OCI-LY3 (cell line): ENCODE measurements around the gene ST6GALNAC6.

Experiments used
- H2AFZ ChIP-seq: fragments of 200-600, 300-600 bp; shearing (Covaris generic); 2 replicates; pipeline ENCODE4 v1.6.0; 2014; ENCODE audit warnings: antibody characterized with exemption, low read depth, low read length
- H3K27ac ChIP-seq: fragments of 200-600, 300-600 bp; sonication (generic); 2 replicates; pipeline ENCODE4 v1.5.1; 2014; ENCODE audit warnings: mild to moderate bottlenecking, low read length, moderate library complexity, mixed read lengths
- H3K27me3 ChIP-seq: fragments of 200-600, 300-600 bp; sonication (generic); 2 replicates; pipeline ENCODE4 v1.6.1; 2014; ENCODE audit warnings: low read depth, low read length, mixed read lengths
- H3K36me3 ChIP-seq: fragments of 200-600, 300-600 bp; sonication (generic); replicated peaks from 2 replicates; pipeline ENCODE3; 2014; ENCODE audit warnings: low read depth, low read length, mixed read lengths
- H3K4me1 ChIP-seq: fragments of 300-600, 200-600 bp; sonication (generic); 2 replicates; pipeline ENCODE4 v1.6.1; 2014; ENCODE audit warnings: low read length, mixed read lengths
- H3K4me2 ChIP-seq: fragments of 200-600, 300-600 bp; sonication (generic); 2 replicates; pipeline ENCODE4 v1.6.1; 2014; ENCODE audit warnings: low read length, mixed read lengths
- H3K4me3 ChIP-seq: fragments of 300-600, 200-600 bp; sonication (generic); 2 replicates; pipeline ENCODE4 v1.5.1; 2014; ENCODE audit warnings: antibody characterized with exemption, mild to moderate bottlenecking, low read length, moderate library complexity
- H3K79me2 ChIP-seq: fragments of 300-600, 200-600 bp; shearing (Covaris generic); 2 replicates; pipeline ENCODE4 v1.6.1; 2014; ENCODE audit warnings: mild to moderate bottlenecking, low read length, mixed read lengths
- H3K9ac ChIP-seq: fragments of 300-600, 200-600 bp; shearing (Covaris generic); 2 replicates; pipeline ENCODE4 v1.6.0; 2014; ENCODE audit warnings: mild to moderate bottlenecking, low read length, moderate library complexity
- H3K9me3 ChIP-seq: fragments of 200-600, 300-600 bp; shearing (Covaris generic); 2 replicates; pipeline ENCODE4 v1.6.1; 2014; ENCODE audit warnings: low read length, mixed read lengths; ENCODE audit not compliant: insufficient read depth
- H4K20me1 ChIP-seq: fragments of 200-600, 300-600 bp; sonication (generic); 2 replicates; pipeline ENCODE4 v1.6.1; 2016; ENCODE audit warnings: low read length, mixed read lengths; ENCODE audit not compliant: insufficient read depth
- CTCF ChIP-seq: fragments of 200-600, 300-600 bp; sonication (generic); IDR thresholded peaks from 2 replicates; pipeline ENCODE4 v1.5.1; 2014; ENCODE audit warnings: antibody characterized with exemption, low read length, low read depth
- EZH2phosphoT487 ChIP-seq: fragments of 200-600 bp; shearing (Covaris generic); IDR thresholded peaks from 2 replicates; pipeline ENCODE4 v1.6.1; 2018; ENCODE audit warnings: antibody characterized with exemption, mixed run types, low read depth

The ST6GALNAC6 gene

GRCh38 chr9:127896395-127897192, 2.8 kb downstream of the ST6GALNAC6 start:
- peaks cover 30% of the 10 kb centered on the region for H3K9me3 ChIP-seq
- no peak overlapping the region for H3K4me2 ChIP-seq
- H3K9ac ChIP-seq = no peak overlapping the region
- 0 out of 2 replicates have a peak, but pooled peaks cover 4% of the 10 kb centered on the region for H4K20me1 ChIP-seq
- no peak overlapping the region for H2AFZ ChIP-seq
- TF ChIP-seq EZH2phosphoT487 (no peak), CTCF (no peak)
- H3K79me2 ChIP-seq = peaks cover 8% of the 10 kb centered on the region
- H3K4me3 ChIP-seq = no peak overlapping the region
- H3K27ac ChIP-seq = no peak overlapping the region
- peaks cover 21% of the 10 kb centered on the region for H3K4me1 ChIP-seq
- peaks cover 51% of the 10 kb centered on the region for H3K36me3 ChIP-seq
- no peaks in the 10 kb centered on the region for H3K27me3 ChIP-seq

- H4K20me1 ChIP-seq = 0 out of 2 replicates have a peak, but pooled peaks cover 4% of the 10 kb centered on the region
- no peak overlapping the region for H2AFZ ChIP-seq
- H3K36me3 ChIP-seq = peaks cover 57% of the 10 kb centered on the region
- no peak overlapping the region for H3K4me3 ChIP-seq
- H3K9me3 ChIP-seq = peaks cover 30% of the 10 kb centered on the region
- peaks cover 15% of the 10 kb centered on the region for H3K4me1 ChIP-seq
- no peak overlapping the region for H3K9ac ChIP-seq
- no peak overlapping the region for H3K4me2 ChIP-seq
- H3K79me2 ChIP-seq = peaks cover 8% of the 10 kb centered on the region
- H3K27me3 ChIP-seq = no peaks in the 10 kb centered on the region
- H3K27ac ChIP-seq = no peak overlapping the region
- TF ChIP-seq CTCF = no peak
- TF ChIP-seq EZH2phosphoT487 = no peak
These were observed 3.6 kb downstream of the ST6GALNAC6 start for GRCh38 chr9:127895811-127896210.

GRCh38 chr9:127893392-127893791, 6.0 kb downstream of the ST6GALNAC6 start:
- Histone ChIP-seq H3K4me3 (no peak overlapping the region), H3K9ac (no peak overlapping the region), H3K36me3 (peaks cover 67% of the 10 kb centered on the region), H3K27ac (no peak overlapping the region), H3K79me2 (peaks cover 5% of the 10 kb centered on the region), H3K27me3 (no peaks in the 10 kb centered on the region), H4K20me1 (0 out of 2 replicates have a peak, but pooled peaks cover 4% of the 10 kb centered on the region), H3K4me1 (peaks cover 7% of the 10 kb centered on the region; the same call in 1 of the 2 replicates), H2AFZ (no peak overlapping the region), H3K9me3 (peaks cover 30% of the 10 kb centered on the region), H3K4me2 (no peak overlapping the region)
- TF ChIP-seq CTCF (no peak), EZH2phosphoT487 (no peak)

GRCh38 chr9:127892831-127893230, 6.6 kb downstream of the ST6GALNAC6 start:
- Histone ChIP-seq H3K79me2 (peaks cover 4% of the 10 kb centered on the region; the same call in 1 of the 2 replicates), H3K27ac (no peak overlapping the region), H3K4me3 (no peak overlapping the region), H3K4me1 (peaks cover 5% of the 10 kb centered on the region; the same call in 1 of the 2 replicates), H3K9me3 (peaks cover 30% of the 10 kb centered on the region), H3K4me2 (no peak overlapping the region), H3K9ac (no peak overlapping the region), H3K27me3 (no peaks in the 10 kb centered on the region), H3K36me3 (peaks cover 68% of the 10 kb centered on the region), H4K20me1 (0 out of 2 replicates have a peak, but pooled peaks cover 4% of the 10 kb centered on the region), H2AFZ (no peak overlapping the region)
- TF ChIP-seq CTCF = no peak
- no peak for TF ChIP-seq EZH2phosphoT487
